Stimulated activated CD4-positive, alpha-beta T cell treated with anti-CD3 and anti-CD28 coated beads, TNF-alpha, amount 100 ng/mL, for 1 hour (primary cell): ENCODE results near the gene RC3H2.
"Not testable (repeated sequence)": the region's sequence is repeated elsewhere in the genome, so short reads cannot be mapped to it uniquely, and the experiment has no call there.

Source experiments
- DNase-seq, 3 donors: peaks; one replicate each; pipeline ENCODE4 v3.0.0-alpha.2; 2020; ENCODE audit warnings: low read depth in 3 of 3, low spot score in 1 of 3

Gene RC3H2

GRCh38 chr9:122845116-122845515 is 60.0 kb downstream of the RC3H2 start:
- DNase-seq = no peak

- no peak for DNase-seq
Measured at GRCh38 chr9:122844137-122844536, 61.0 kb downstream of the RC3H2 start.

GRCh38 chr9:122841501-122841900 is 63.7 kb downstream of the RC3H2 start:
- DNase-seq = no peak

GRCh38 chr9:122838441-122838840 is 66.7 kb downstream of the RC3H2 start:
- DNase-seq = not testable (repeated sequence)

GRCh38 chr9:122837266-122837850 is 67.8 kb downstream of the RC3H2 start:
- DNase-seq = no peak

- DNase-seq = no peak
Measured at GRCh38 chr9:122835313-122835731, 69.8 kb downstream of the RC3H2 start.

GRCh38 chr9:122832194-122832593 is 73.0 kb downstream of the RC3H2 start:
- no peak for DNase-seq

- not testable (repeated sequence) for DNase-seq
Measured at GRCh38 chr9:122828965-122829284, 76.2 kb downstream of the RC3H2 start.

GRCh38 chr9:122827761-122828093 is 77.4 kb downstream of the RC3H2 start:
- no peak for DNase-seq

- DNase-seq = no peak
Measured at GRCh38 chr9:122822938-122823337, 82.2 kb downstream of the RC3H2 start.

GRCh38 chr9:122822056-122822455 is 83.1 kb downstream of the RC3H2 start:
- DNase-seq = no peak

GRCh38 chr9:122821278-122821943 is 83.7 kb downstream of the RC3H2 start:
- no peak for DNase-seq

GRCh38 chr9:122820490-122820845 is 84.7 kb downstream of the RC3H2 start:
- no peak for DNase-seq

GRCh38 chr9:122819791-122820489 is 85.2 kb downstream of the RC3H2 start:
- DNase-seq = no peak

GRCh38 chr9:122819326-122819725 is 85.8 kb downstream of the RC3H2 start:
- DNase-seq = no peak

- DNase-seq = peak; percentile 6 to 13 (median 12)
Measured at GRCh38 chr9:122816163-122816867, 88.8 kb downstream of the RC3H2 start.

- DNase-seq = no peak
Measured at GRCh38 chr9:122815544-122815943, 89.6 kb downstream of the RC3H2 start.

- DNase-seq = no peak
Measured at GRCh38 chr9:122814545-122814944, 90.6 kb downstream of the RC3H2 start.

- DNase-seq = no peak
Measured at GRCh38 chr9:122812736-122813135, 92.4 kb downstream of the RC3H2 start.

- DNase-seq = peak; percentile 39 to 64 (median 45)
Measured at GRCh38 chr9:122810306-122810946, 94.7 kb downstream of the RC3H2 start.

GRCh38 chr9:122809261-122809660 is 95.9 kb downstream of the RC3H2 start:
- not testable (repeated sequence) for DNase-seq

- DNase-seq = no peak
Measured at GRCh38 chr9:122808141-122808540, 97.0 kb downstream of the RC3H2 start.
